ENCODE measurements around the gene TRAF7.

TRAF7 gene

DNA sequence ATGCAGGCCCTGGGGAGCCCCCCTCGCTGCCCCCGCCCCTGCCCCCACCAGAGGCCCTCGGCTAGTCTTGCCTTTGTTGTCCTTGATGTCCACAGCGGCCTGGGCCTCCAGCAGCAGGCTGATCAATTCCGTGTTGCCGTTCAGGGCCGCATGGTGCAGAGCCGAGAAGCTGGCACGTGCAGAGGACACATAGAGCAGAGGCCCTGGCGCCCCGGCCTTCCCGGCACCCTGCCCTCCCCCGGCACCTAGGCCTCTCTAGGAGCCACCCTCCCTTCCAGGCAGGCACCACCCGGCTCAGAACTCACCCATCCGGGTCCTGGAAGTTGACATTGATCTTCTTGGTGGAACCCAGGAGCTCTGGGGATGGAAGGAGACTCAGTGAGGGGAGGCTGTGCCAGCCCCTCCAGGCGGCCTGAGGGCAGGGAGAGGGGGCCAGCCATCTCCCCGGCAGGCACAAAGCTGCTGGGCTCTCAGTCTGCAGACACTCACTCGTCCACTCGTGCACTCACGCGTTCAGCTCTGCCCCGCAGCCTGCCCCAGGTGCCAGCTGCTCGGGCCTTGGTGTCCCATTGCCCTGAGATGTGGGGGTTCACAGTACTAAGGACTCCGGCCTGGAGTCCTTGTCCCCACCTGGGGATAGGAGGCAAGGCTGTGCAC, 34.5 kb downstream of the TRAF7 start:
- Histone ChIP-seq H3K9me3 (ENCODE audit: control insufficient read depth, low read length) (no peaks in the 10 kb centered on the region), H3K27me3 (replicated peaks; ENCODE audit: control insufficient read depth, insufficient read depth, low read length, poor library complexity, severe bottlenecking) (peaks cover 6% of the 10 kb centered on the region), H3K27ac (ENCODE audit: insufficient read depth, low read length, poor library complexity, severe bottlenecking) (no peak overlapping the region), H3K4me1 (ENCODE audit: control insufficient read depth, insufficient read depth, low read length, poor library complexity, severe bottlenecking) (peaks cover 3% of the 10 kb centered on the region), H3K36me3 (ENCODE audit: control insufficient read depth, insufficient read depth, low read length) (no peaks in the 10 kb centered on the region), H3K4me3 (ENCODE audit: insufficient read depth, low read depth, low read length, poor library complexity, severe bottlenecking) (no peak overlapping the region)
- DNase-seq: no peak

- Histone ChIP-seq H3K27ac (ENCODE audit: insufficient read depth, low read length, poor library complexity, severe bottlenecking) (no peak overlapping the region), H3K4me3 (ENCODE audit: insufficient read depth, low read depth, low read length, poor library complexity, severe bottlenecking) (no peak overlapping the region), H3K9me3 (ENCODE audit: control insufficient read depth, low read length) (no peaks in the 10 kb centered on the region), H3K4me1 (ENCODE audit: control insufficient read depth, insufficient read depth, low read length, poor library complexity, severe bottlenecking) (peaks cover 10% of the 10 kb centered on the region), H3K36me3 (ENCODE audit: control insufficient read depth, insufficient read depth, low read length) (no peaks in the 10 kb centered on the region), H3K27me3 (replicated peaks; ENCODE audit: control insufficient read depth, insufficient read depth, low read length, poor library complexity, severe bottlenecking) (peaks cover 14% of the 10 kb centered on the region)
- no peak for DNase-seq
Measured at GRCh38 chr16:2190659-2191445, 35.3 kb downstream of the TRAF7 start.

DNA sequence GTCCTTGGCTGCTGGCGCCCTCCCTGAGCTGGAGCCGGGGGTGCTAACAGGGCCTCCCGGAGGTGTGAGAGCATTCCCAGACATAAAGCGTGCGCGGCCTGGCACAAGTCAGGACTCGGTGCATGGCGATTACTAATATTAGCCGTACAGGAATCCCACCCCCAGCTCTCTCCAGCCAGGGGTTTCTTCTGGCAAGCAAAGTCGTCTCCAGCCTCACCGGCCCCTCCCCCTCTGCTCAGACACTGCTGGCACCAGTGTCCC, 35.8 kb downstream of the TRAF7 start:
- Histone ChIP-seq H3K36me3 (ENCODE audit: control insufficient read depth, insufficient read depth, low read length) (no peaks in the 10 kb centered on the region), H3K9me3 (ENCODE audit: control insufficient read depth, low read length) (no peaks in the 10 kb centered on the region), H3K4me1 (ENCODE audit: control insufficient read depth, insufficient read depth, low read length, poor library complexity, severe bottlenecking) (peaks cover 10% of the 10 kb centered on the region), H3K4me3 (ENCODE audit: insufficient read depth, low read depth, low read length, poor library complexity, severe bottlenecking) (no peak overlapping the region), H3K27ac (ENCODE audit: insufficient read depth, low read length, poor library complexity, severe bottlenecking) (no peak overlapping the region), H3K27me3 (replicated peaks; ENCODE audit: control insufficient read depth, insufficient read depth, low read length, poor library complexity, severe bottlenecking) (peaks cover 16% of the 10 kb centered on the region)
- no peak for DNase-seq

GRCh38 chr16:2194166-2194834, 38.7 kb downstream of the TRAF7 start:
- H3K4me1 ChIP-seq (ENCODE audit: control insufficient read depth, insufficient read depth, low read length, poor library complexity, severe bottlenecking): peaks cover 15% of the 10 kb centered on the region
- H3K36me3 ChIP-seq (ENCODE audit: control insufficient read depth, insufficient read depth, low read length): no peaks in the 10 kb centered on the region
- no peak overlapping the region for H3K27ac ChIP-seq (ENCODE audit: insufficient read depth, low read length, poor library complexity, severe bottlenecking)
- no peak for DNase-seq
- peaks cover 32% of the 10 kb centered on the region for H3K27me3 ChIP-seq (replicated peaks; ENCODE audit: control insufficient read depth, insufficient read depth, low read length, poor library complexity, severe bottlenecking)
- no peak overlapping the region for H3K4me3 ChIP-seq (ENCODE audit: insufficient read depth, low read depth, low read length, poor library complexity, severe bottlenecking)
- no peaks in the 10 kb centered on the region for H3K9me3 ChIP-seq (ENCODE audit: control insufficient read depth, low read length)

GRCh38 chr16:2194852-2195321, 39.3 kb downstream of the TRAF7 start:
- H3K4me1 ChIP-seq (ENCODE audit: control insufficient read depth, insufficient read depth, low read length, poor library complexity, severe bottlenecking): peaks cover 15% of the 10 kb centered on the region
- no peaks in the 10 kb centered on the region for H3K9me3 ChIP-seq (ENCODE audit: control insufficient read depth, low read length)
- no peaks in the 10 kb centered on the region for H3K36me3 ChIP-seq (ENCODE audit: control insufficient read depth, insufficient read depth, low read length)
- no peak overlapping the region for H3K4me3 ChIP-seq (ENCODE audit: insufficient read depth, low read depth, low read length, poor library complexity, severe bottlenecking)
- peak in 2 of 3 donors; percentile 29 to 34 for DNase-seq
- H3K27ac ChIP-seq (ENCODE audit: insufficient read depth, low read length, poor library complexity, severe bottlenecking): no peak overlapping the region
- H3K27me3 ChIP-seq (replicated peaks; ENCODE audit: control insufficient read depth, insufficient read depth, low read length, poor library complexity, severe bottlenecking): peaks cover 32% of the 10 kb centered on the region

- H3K36me3 ChIP-seq (ENCODE audit: control insufficient read depth, insufficient read depth, low read length): no peaks in the 10 kb centered on the region
- H3K4me3 ChIP-seq (ENCODE audit: insufficient read depth, low read depth, low read length, poor library complexity, severe bottlenecking): peak overlapping the region; percentile 37
- peaks cover 15% of the 10 kb centered on the region for H3K4me1 ChIP-seq (ENCODE audit: control insufficient read depth, insufficient read depth, low read length, poor library complexity, severe bottlenecking)
- DNase-seq: no peak
- no peak overlapping the region for H3K27ac ChIP-seq (ENCODE audit: insufficient read depth, low read length, poor library complexity, severe bottlenecking)
- H3K9me3 ChIP-seq (ENCODE audit: control insufficient read depth, low read length): no peaks in the 10 kb centered on the region
- peaks cover 32% of the 10 kb centered on the region for H3K27me3 ChIP-seq (replicated peaks; ENCODE audit: control insufficient read depth, insufficient read depth, low read length, poor library complexity, severe bottlenecking)
Measured at GRCh38 chr16:2195322-2196161, 40.0 kb downstream of the TRAF7 start.

GRCh38 chr16:2196162-2196980, 40.8 kb downstream of the TRAF7 start, which contains the start of gene CASKIN1:
Gene CASKIN1 (minus strand): TSS chr16:2196605. CDS start chr16:2196432, 173 bp downstream.
- peaks cover 15% of the 10 kb centered on the region for H3K4me1 ChIP-seq (ENCODE audit: control insufficient read depth, insufficient read depth, low read length, poor library complexity, severe bottlenecking)
- no peak for DNase-seq
- no peak within 1 kb of the TSS for H3K27ac ChIP-seq (ENCODE audit: insufficient read depth, low read length, poor library complexity, severe bottlenecking)
- H3K36me3 ChIP-seq (ENCODE audit: control insufficient read depth, insufficient read depth, low read length): no peaks in the 10 kb centered on the region
- peak within 1 kb of the TSS; percentile 37 for H3K4me3 ChIP-seq (ENCODE audit: insufficient read depth, low read depth, low read length, poor library complexity, severe bottlenecking)
- peaks cover 32% of the 10 kb centered on the region for H3K27me3 ChIP-seq (replicated peaks; ENCODE audit: control insufficient read depth, insufficient read depth, low read length, poor library complexity, severe bottlenecking)
- H3K9me3 ChIP-seq (ENCODE audit: control insufficient read depth, low read length): no peaks in the 10 kb centered on the region

- peaks cover 15% of the 10 kb centered on the region for H3K4me1 ChIP-seq (ENCODE audit: control insufficient read depth, insufficient read depth, low read length, poor library complexity, severe bottlenecking)
- no peak for DNase-seq
- no peak overlapping the region for H3K4me3 ChIP-seq (ENCODE audit: insufficient read depth, low read depth, low read length, poor library complexity, severe bottlenecking)
- H3K9me3 ChIP-seq (ENCODE audit: control insufficient read depth, low read length): no peaks in the 10 kb centered on the region
- H3K36me3 ChIP-seq (ENCODE audit: control insufficient read depth, insufficient read depth, low read length): no peaks in the 10 kb centered on the region
- H3K27ac ChIP-seq (ENCODE audit: insufficient read depth, low read length, poor library complexity, severe bottlenecking): no peak overlapping the region
- H3K27me3 ChIP-seq (replicated peaks; ENCODE audit: control insufficient read depth, insufficient read depth, low read length, poor library complexity, severe bottlenecking): peaks cover 32% of the 10 kb centered on the region
Measured at GRCh38 chr16:2196981-2197511, 41.5 kb downstream of the TRAF7 start.

- Histone ChIP-seq H3K27ac (ENCODE audit: insufficient read depth, low read length, poor library complexity, severe bottlenecking) (no peak overlapping the region), H3K9me3 (ENCODE audit: control insufficient read depth, low read length) (no peaks in the 10 kb centered on the region), H3K4me3 (ENCODE audit: insufficient read depth, low read depth, low read length, poor library complexity, severe bottlenecking) (no peak overlapping the region), H3K36me3 (ENCODE audit: control insufficient read depth, insufficient read depth, low read length) (no peaks in the 10 kb centered on the region), H3K4me1 (ENCODE audit: control insufficient read depth, insufficient read depth, low read length, poor library complexity, severe bottlenecking) (peaks cover 15% of the 10 kb centered on the region), H3K27me3 (replicated peaks; ENCODE audit: control insufficient read depth, insufficient read depth, low read length, poor library complexity, severe bottlenecking) (peaks cover 32% of the 10 kb centered on the region)
- no peak for DNase-seq
Measured at GRCh38 chr16:2197765-2198164, 42.2 kb downstream of the TRAF7 start.
